Measurements from ENCODE around the gene LRP1. TPM values are rescaled to one million over a fixed set of nuclear protein-coding genes. Genes with fewer than 3 reads are reported as not detected.

LRP1 gene
- total and polyA plus RNA-seq, 2 experiments from 2014 or later: 26.6 to 145 TPM

DNA sequence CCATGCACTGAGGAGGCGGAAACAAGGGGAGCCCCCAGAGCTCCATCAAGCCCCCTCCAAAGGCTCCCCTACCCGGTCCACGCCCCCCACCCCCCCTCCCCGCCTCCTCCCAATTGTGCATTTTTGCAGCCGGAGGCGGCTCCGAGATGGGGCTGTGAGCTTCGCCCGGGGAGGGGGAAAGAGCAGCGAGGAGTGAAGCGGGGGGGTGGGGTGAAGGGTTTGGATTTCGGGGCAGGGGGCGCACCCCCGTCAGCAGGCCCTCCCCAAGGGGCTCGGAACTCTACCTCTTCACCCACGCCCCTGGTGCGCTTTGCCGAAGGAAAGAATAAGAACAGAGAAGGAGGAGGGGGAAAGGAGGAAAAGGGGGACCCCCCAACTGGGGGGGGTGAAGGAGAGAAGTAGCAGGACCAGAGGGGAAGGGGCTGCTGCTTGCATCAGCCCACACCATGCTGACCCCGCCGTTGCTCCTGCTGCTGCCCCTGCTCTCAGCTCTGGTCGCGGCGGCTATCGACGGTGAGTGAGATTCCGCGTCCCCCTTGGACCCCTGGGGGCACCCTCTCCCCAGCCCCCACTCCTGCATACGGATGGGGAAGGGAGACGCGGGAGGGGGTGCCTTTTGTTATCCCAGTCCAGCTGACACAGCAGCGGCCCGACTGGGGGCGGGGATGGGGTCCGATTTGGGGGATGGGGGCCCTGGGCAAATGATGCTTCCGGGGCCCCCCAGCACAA, 400 bp downstream of the LRP1 start (continued):
- TF ChIP-seq, protein P1, sequence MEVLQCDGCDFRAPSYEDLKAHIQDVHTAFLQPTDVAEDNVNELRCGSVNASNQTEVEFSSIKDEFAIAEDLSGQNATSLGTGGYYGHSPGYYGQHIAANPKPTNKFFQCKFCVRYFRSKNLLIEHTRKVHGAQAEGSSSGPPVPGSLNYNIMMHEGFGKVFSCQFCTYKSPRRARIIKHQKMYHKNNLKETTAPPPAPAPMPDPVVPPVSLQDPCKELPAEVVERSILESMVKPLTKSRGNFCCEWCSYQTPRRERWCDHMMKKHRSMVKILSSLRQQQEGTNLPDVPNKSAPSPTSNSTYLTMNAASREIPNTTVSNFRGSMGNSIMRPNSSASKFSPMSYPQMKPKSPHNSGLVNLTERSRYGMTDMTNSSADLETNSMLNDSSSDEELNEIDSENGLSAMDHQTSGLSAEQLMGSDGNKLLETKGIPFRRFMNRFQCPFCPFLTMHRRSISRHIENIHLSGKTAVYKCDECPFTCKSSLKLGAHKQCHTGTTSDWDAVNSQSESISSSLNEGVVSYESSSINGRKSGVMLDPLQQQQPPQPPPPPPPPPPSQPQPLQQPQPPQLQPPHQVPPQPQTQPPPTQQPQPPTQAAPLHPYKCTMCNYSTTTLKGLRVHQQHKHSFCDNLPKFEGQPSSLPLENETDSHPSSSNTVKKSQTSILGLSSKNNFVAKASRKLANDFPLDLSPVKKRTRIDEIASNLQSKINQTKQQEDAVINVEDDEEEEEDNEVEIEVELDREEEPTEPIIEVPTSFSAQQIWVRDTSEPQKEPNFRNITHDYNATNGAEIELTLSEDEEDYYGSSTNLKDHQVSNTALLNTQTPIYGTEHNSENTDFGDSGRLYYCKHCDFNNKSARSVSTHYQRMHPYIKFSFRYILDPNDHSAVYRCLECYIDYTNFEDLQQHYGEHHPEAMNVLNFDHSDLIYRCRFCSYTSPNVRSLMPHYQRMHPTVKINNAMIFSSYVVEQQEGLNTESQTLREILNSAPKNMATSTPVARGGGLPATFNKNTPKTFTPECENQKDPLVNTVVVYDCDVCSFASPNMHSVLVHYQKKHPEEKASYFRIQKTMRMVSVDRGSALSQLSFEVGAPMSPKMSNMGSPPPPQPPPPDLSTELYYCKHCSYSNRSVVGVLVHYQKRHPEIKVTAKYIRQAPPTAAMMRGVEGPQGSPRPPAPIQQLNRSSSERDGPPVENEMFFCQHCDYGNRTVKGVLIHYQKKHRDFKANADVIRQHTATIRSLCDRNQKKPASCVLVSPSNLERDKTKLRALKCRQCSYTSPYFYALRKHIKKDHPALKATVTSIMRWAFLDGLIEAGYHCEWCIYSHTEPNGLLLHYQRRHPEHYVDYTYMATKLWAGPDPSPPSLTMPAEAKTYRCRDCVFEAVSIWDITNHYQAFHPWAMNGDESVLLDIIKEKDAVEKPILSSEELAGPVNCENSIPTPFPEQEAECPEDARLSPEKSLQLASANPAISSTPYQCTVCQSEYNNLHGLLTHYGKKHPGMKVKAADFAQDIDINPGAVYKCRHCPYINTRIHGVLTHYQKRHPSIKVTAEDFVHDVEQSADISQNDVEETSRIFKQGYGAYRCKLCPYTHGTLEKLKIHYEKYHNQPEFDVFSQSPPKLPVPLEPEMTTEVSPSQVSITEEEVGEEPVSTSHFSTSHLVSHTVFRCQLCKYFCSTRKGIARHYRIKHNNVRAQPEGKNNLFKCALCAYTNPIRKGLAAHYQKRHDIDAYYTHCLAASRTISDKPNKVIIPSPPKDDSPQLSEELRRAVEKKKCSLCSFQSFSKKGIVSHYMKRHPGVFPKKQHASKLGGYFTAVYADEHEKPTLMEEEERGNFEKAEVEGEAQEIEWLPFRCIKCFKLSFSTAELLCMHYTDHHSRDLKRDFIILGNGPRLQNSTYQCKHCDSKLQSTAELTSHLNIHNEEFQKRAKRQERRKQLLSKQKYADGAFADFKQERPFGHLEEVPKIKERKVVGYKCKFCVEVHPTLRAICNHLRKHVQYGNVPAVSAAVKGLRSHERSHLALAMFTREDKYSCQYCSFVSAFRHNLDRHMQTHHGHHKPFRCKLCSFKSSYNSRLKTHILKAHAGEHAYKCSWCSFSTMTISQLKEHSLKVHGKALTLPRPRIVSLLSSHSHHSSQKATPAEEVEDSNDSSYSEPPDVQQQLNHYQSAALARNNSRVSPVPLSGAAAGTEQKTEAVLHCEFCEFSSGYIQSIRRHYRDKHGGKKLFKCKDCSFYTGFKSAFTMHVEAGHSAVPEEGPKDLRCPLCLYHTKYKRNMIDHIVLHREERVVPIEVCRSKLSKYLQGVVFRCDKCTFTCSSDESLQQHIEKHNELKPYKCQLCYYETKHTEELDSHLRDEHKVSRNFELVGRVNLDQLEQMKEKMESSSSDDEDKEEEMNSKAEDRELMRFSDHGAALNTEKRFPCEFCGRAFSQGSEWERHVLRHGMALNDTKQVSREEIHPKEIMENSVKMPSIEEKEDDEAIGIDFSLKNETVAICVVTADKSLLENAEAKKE (CRISPR knock-in tag; IDR thresholded peaks at IDR 0.05): no peak
- no peak for TF ChIP-seq JUNB (IDR thresholded peaks at IDR 0.05; ENCODE audit: unreplicated experiment)
- TF ChIP-seq STAT1 (IDR thresholded peaks at IDR 0.05; ENCODE audit: unreplicated experiment): no peak
- no peak; the same call in 1 of the 2 replicates for TF ChIP-seq POLR2AphosphoS5 (IDR thresholded peaks at IDR 0.05; ENCODE audit: low read depth)
- TF ChIP-seq, protein P2, sequence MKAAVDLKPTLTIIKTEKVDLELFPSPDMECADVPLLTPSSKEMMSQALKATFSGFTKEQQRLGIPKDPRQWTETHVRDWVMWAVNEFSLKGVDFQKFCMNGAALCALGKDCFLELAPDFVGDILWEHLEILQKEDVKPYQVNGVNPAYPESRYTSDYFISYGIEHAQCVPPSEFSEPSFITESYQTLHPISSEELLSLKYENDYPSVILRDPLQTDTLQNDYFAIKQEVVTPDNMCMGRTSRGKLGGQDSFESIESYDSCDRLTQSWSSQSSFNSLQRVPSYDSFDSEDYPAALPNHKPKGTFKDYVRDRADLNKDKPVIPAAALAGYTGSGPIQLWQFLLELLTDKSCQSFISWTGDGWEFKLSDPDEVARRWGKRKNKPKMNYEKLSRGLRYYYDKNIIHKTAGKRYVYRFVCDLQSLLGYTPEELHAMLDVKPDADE (IDR thresholded peaks at IDR 0.05): no peak; the same call in 1 of the 2 replicates
- no peak for TF ChIP-seq ZNF331 (CRISPR knock-in tag; IDR thresholded peaks at IDR 0.05; ENCODE audit: low read depth)
- no peak for TF ChIP-seq EZH2 (IDR thresholded peaks at IDR 0.05; ENCODE audit: low read depth, unreplicated experiment)
- TF ChIP-seq ZNF114 (CRISPR knock-in tag; IDR thresholded peaks at IDR 0.05): no peak
- TF ChIP-seq CREB1 (CRISPR knock-in tag; IDR thresholded peaks at IDR 0.05; ENCODE audit: low read depth): no peak
- TF ChIP-seq EZH2phosphoT487 (IDR thresholded peaks at IDR 0.05; ENCODE audit: unreplicated experiment): no peak
- TF ChIP-seq, protein P3, sequence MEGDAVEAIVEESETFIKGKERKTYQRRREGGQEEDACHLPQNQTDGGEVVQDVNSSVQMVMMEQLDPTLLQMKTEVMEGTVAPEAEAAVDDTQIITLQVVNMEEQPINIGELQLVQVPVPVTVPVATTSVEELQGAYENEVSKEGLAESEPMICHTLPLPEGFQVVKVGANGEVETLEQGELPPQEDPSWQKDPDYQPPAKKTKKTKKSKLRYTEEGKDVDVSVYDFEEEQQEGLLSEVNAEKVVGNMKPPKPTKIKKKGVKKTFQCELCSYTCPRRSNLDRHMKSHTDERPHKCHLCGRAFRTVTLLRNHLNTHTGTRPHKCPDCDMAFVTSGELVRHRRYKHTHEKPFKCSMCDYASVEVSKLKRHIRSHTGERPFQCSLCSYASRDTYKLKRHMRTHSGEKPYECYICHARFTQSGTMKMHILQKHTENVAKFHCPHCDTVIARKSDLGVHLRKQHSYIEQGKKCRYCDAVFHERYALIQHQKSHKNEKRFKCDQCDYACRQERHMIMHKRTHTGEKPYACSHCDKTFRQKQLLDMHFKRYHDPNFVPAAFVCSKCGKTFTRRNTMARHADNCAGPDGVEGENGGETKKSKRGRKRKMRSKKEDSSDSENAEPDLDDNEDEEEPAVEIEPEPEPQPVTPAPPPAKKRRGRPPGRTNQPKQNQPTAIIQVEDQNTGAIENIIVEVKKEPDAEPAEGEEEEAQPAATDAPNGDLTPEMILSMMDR (conservative IDR thresholded peaks at IDR 0.05; ENCODE audit: low read depth in 2 of 2): no peak
